Pancreas (tissue), 10 donors: Measurements from ENCODE around the gene GNB2. TPM values are rescaled to one million over a fixed set of nuclear protein-coding genes. Genes with fewer than 3 reads are reported as not detected.
A peak's percentile ranks its signal among the peaks of the same experiment; 100 is the strongest.
"Not testable (repeated sequence)": the region's sequence is repeated elsewhere in the genome, so short reads cannot be mapped to it uniquely, and the experiment has no call there.

Experiments used
- ATAC-seq, 4 donors: fragments of 200-7000 bp; cut with Tn5 transposase; one replicate each; pipeline versions ENCODE4 v1.8.0 to v1.9.1; 2020; ENCODE audit warnings: mild to moderate bottlenecking in 4 of 4, moderate library complexity in 4 of 4
- DNase-seq, 6 donors: peaks; one replicate each; pipeline ENCODE4 v3.0.0-alpha.2; 2020
- FAIRE-seq: peaks from 2 replicates; lab custom pipeline; 2012; peaks lifted over from hg19 to GRCh38; lab: Jason Lieb, UNC
- H3K27ac ChIP-seq, 4 donors: fragments of 200-600 bp; sonication (generic); 1 replicate in 3 of 4; 2 replicates in 1 of 4; pipeline versions ENCODE4 v1.5.0 to v1.8.0; 2020
- H3K27me3 ChIP-seq, 4 donors: fragments of 200-600 bp; one replicate each; pipeline ENCODE4 v1.8.0; 2021
- H3K36me3 ChIP-seq, 3 donors: fragments of 200-600 bp; sonication (generic) in 1 of 3; one replicate each; pipeline versions ENCODE4 v1.5.0 to v1.8.0; 2020 to 2021
- H3K4me1 ChIP-seq, 3 donors: fragments of 200-600 bp; one replicate each; pipeline ENCODE4 v1.8.0; 2021
- H3K4me3 ChIP-seq, 4 donors: fragments of 200-600 bp; sonication (generic) in 2 of 4; one replicate each; pipeline versions ENCODE4 v1.5.0 to v1.8.0; 2020 to 2021
- H3K9me3 ChIP-seq, 4 donors: fragments of 200-600 bp; one replicate each; pipeline ENCODE4 v1.8.0; 2021
- WGBS, 2 donors: extraction: QIAGEN DNeasy Blood & Tissue Kit; methylation state at CpG; one replicate each; pipeline ENCODE4 v1.1.7; 2013; 5-methylcytosine and 5-hydroxymethylcytosine counted together
- intact Hi-C, 3 donors: fragments of 100-400 bp; cut with DNase I; formaldehyde crosslinking; loops; one replicate each; pipeline versions ENCODE4 v1.11.1 to v1.14.2; 2022
- polyA plus RNA-seq, 2 donors: library from polyadenylated mRNA; stranded (reverse); fragments of 200-250 nt; gene quantifications; one replicate each; pipeline ENCODE4 v1.2.3, GENCODE V29; 2013
- total RNA-seq, 6 donors: library from RNA; stranded (reverse); fragmentation: NEBNext Ultra II Directional in 4 of 6; extraction: Animal tissue kit (Norgen Biotek cat#: 25700) in 4 of 6; gene quantifications; one replicate each; pipeline versions ENCODE4 v1.2.1 to v1.2.4, GENCODE V29; 2021 to 2023
- TF ChIP-seq, protein P1 (sequence below), 4 donors: fragments of 200-600 bp; sonication (generic) in 3 of 4; IDR thresholded peaks; one replicate each; pipeline versions ENCODE4 v1.5.0 to v1.8.0; 2021; ENCODE audit warnings: antibody characterized with exemption in 4 of 4
- donor health status: healthy with polysubstance abuse.
- donor health status: DM: no; HTN: no; CAD: no; lungs with moderate emphysema.
- donor health status: DM: no; HTN: no; CAD: no.
- donor health status: control.
- donor health status: control.
- donor health status: Bipolar disorder and iron deficiency.
- donor health status: DM: yes; HTN: yes; CAD: no.
- donor health status: DM: no; HTN: no; CAD: no.
- donor health status: DM: no; HTN: no; CAD: no.
- donor health status: DM: yes; HTN: yes; CAD: no.

The GNB2 gene
- total and polyA plus RNA-seq, 8 donors: 82.2 to 151 (median 104) TPM

DNA sequence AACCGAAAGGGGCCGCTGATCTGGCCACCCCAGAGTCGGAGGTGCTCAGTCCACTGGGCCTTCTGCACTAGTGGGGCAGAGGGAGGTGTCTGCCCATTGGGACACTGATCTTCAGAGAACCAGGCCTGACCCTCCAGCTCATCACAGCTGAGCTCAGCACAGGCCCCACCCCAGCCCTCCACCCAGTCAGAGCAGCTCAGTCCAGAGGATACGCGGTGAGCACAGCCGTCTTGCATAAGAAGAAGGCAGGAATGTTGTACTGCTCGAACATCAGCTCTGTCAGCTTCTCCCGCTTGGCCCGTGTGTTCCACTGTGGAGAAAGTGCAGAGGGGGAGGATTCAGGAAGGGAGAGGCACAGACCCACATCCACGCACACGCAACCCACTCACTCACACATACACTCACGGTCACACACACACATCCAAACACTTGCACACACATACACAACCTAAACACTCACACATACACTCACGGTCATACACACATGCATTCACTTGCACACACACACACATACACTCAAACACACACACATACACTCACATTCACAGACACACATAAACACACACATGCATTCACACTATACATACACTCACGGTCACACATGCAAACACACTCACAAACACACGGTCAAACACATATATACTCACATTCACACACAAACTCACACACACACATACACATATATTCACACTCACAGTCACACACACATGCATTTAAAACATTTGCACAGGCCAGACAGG, 23.5 kb upstream of the GNB2 start:
- Histone ChIP-seq H3K36me3 (no peaks in the 10 kb centered on the region), H3K4me3 (no peak overlapping the region), H3K9me3 (no peaks in the 10 kb centered on the region), H3K4me1 (no peaks in the 10 kb centered on the region), H3K27me3 (peaks cover 0 to under 1% (median 0%) of the 10 kb centered on the region in 4 donors), H3K27ac (no peak overlapping the region)
- intact Hi-C loops: no loop called here
- WGBS, 2 donors: 74 to 79% methylated on average over 15 of the region's 15 CpGs
- DNase-seq (no peak), ATAC-seq (no peak), FAIRE-seq (no peak)
- TF ChIP-seq, protein P1, sequence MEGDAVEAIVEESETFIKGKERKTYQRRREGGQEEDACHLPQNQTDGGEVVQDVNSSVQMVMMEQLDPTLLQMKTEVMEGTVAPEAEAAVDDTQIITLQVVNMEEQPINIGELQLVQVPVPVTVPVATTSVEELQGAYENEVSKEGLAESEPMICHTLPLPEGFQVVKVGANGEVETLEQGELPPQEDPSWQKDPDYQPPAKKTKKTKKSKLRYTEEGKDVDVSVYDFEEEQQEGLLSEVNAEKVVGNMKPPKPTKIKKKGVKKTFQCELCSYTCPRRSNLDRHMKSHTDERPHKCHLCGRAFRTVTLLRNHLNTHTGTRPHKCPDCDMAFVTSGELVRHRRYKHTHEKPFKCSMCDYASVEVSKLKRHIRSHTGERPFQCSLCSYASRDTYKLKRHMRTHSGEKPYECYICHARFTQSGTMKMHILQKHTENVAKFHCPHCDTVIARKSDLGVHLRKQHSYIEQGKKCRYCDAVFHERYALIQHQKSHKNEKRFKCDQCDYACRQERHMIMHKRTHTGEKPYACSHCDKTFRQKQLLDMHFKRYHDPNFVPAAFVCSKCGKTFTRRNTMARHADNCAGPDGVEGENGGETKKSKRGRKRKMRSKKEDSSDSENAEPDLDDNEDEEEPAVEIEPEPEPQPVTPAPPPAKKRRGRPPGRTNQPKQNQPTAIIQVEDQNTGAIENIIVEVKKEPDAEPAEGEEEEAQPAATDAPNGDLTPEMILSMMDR (IDR thresholded peaks at IDR 0.05): no peak

DNA sequence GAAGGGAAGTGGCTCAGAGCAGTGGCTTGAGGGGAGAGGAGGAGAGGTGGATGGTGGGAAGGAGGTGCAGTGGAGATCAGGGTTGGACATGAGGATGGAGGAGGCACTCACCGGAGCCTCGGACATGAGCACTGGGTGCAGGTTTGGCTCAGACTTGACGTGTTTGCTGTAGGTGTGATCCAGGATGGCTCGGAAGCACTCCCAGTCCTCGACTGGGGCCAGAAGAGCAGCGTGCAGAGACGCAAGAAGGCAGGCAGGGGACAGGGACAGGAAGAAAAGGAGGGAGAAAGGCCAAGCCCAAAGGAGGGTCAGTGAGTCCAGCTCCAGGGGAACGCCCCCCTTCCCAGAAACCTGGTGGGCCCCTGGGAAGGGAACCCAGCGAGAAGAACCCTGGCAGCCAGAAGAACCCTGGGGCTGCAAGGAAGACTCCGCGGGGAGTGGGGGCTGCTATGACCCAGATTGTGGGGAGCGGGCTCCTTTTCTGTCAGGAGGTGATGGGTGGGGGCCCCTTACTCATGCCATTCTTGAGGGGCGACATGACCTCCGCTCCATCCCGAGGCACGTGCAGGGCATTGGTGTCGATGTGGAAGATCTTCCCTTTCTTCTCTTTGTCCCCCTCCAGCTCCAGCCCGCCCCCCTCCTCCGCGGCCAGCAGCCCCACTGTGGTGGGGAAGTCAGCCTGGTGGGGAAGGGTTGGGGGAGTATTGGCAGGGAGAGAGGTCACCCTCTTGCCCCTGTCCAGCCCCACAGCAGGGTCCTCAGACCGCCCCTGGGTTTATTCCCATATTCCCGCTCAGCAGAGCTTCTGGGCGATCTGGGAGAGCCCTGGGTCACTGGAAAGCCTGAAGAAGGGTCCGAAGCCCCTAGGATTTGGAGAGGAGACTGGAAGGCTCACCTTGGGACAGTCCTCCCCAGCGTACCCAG, 18.4 kb upstream of the GNB2 start:
- H3K9me3 ChIP-seq: no peaks in the 10 kb centered on the region
- H3K4me3 ChIP-seq: no peak overlapping the region
- H3K27me3 ChIP-seq: peaks cover 0 to 13% (median 2%) of the 10 kb centered on the region in 4 donors
- DNase-seq: no peak
- no peak for ATAC-seq
- no peak for FAIRE-seq
- TF ChIP-seq, protein P1 (IDR thresholded peaks at IDR 0.05): no peak
- WGBS, 2 donors: 47 to 56% methylated on average over 16 to 25 of the region's 25 CpGs
- no peak overlapping the region for H3K27ac ChIP-seq
- no peaks in the 10 kb centered on the region for H3K36me3 ChIP-seq
- intact Hi-C loops: no loop called here
- no peaks in the 10 kb centered on the region for H3K4me1 ChIP-seq

DNA sequence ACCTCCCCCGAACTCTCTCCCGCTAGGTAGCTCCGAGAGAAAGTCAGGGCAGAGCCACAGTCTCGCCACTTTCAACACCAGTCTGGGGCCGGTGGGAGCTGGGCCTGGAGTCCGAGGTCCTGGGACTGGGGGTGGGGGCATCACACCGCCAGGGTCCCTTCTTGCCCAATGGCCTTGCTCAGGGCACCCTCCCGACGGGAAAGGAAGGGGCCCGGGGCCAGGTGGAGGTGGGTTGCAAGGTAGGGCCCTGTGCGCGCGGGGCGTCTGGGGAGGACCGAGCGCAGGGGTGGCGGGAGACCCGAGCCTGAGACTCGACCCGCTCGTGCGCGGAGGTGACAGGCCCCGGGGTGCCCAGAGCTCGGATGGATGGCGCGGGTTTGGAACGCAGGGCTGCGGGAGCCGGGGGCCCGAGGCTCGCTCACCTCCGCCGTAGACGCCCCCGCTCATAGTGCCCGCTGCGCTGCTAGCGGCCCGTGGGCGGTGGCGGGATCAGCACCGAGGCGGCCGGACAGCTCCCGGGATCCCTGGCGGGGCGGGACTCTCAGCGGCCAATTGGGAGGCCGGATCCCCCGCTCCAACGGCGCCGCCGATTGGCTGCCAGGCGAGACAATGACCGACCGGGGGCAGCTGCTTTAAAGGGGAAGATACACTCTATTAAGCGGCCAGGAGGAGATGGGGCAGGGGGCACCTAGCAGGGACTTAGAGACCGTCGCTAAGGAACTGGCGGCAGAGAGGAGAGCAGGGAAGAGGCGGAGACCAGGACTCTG, 17.4 kb upstream of the GNB2 start, which contains the start of gene ACTL6B:
Gene ACTL6B, minus strand, starts transcription at position 541 of the 767 bp plus-strand sequence. Its CDS starts 94 bp downstream, at position 447.
- ATAC-seq (peak; percentile 75 to 97 (median 94)), FAIRE-seq (no peak), DNase-seq (peak in 5 of 6 donors; percentile 61 to 89 (median 70))
- Histone ChIP-seq H3K4me3 (peak within 1 kb of the TSS in 1 of 4 donors; percentile 29), H3K4me1 (no peaks in the 10 kb centered on the region), H3K36me3 (no peaks in the 10 kb centered on the region), H3K27ac (no peak within 1 kb of the TSS), H3K9me3 (no peaks in the 10 kb centered on the region), H3K27me3 (peaks cover 0 to 13% (median 2%) of the 10 kb centered on the region in 4 donors)
- TF ChIP-seq, protein P1 (IDR thresholded peaks at IDR 0.05): no peak
- 8 to 11% methylated on average over 60 to 63 of the region's 63 CpGs for WGBS, 2 donors
- intact Hi-C loops: no loop called here

DNA sequence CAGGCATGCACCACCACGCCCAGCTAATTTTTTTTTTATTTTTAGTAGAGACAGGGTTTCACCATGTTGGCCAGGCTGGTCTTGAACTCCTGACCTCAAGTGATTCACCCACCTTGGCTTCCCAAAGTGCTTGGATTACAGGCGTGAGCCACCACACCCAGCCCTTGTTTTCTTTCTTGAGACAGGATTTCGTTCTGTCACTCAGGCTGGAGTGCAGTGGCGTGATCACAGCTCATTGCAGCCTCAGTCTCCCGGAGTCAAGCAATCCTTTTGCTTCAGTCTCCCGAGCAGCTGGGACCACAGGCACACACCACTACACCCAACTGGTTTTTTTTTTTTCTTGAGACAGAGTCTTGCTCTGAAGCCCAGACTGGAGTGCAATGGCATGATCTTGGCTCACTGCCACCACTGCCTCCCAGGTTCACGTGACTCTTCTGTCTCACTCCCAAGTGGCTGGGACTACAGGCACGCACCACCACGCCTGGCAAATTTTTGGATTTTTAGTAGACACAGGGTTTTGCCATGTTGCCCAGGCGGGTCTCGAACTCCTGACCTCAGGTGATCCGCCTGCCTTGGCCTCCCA, 11.3 kb upstream of the GNB2 start:
- H3K36me3 ChIP-seq, H3K4me1 ChIP-seq, H3K27me3 ChIP-seq, H3K9me3 ChIP-seq, H3K4me3 ChIP-seq, H3K27ac ChIP-seq, FAIRE-seq, intact Hi-C loops: not testable (repeated sequence)
- ATAC-seq (peak in 1 of 4 donors; percentile 44), DNase-seq (peak in 2 of 6 donors; percentile 29 to 43)
- 66 to 74% methylated on average over 12 of the region's 12 CpGs for WGBS, 2 donors
